T-helper 2 cell treated with Interferon-gamma antibody and Interleukin-4, amounts not matched to agents 100 ng/mL and 5 ng/mL, for 36 hours (primary cell): ENCODE data around the gene USH2A. TPM values are rescaled to one million over a fixed set of nuclear protein-coding genes. Genes with fewer than 3 reads are reported as not detected.
"Not testable (repeated sequence)": the region's sequence is repeated elsewhere in the genome, so short reads cannot be mapped to it uniquely, and the experiment has no call there.

ENCODE experiments used
- intact Hi-C: fragments of 100-400 bp; cut with micrococcal nuclease; formaldehyde crosslinking; loops from one replicate; pipeline ENCODE4 v1.15.1; 2023
- total RNA-seq: library from RNA; stranded (reverse); gene quantifications from 2 replicates; pipeline ENCODE4 v1.2.3, GENCODE V29; 2022

Gene USH2A
- total RNA-seq, 1 donor from 2014 or later: not detected

DNA sequence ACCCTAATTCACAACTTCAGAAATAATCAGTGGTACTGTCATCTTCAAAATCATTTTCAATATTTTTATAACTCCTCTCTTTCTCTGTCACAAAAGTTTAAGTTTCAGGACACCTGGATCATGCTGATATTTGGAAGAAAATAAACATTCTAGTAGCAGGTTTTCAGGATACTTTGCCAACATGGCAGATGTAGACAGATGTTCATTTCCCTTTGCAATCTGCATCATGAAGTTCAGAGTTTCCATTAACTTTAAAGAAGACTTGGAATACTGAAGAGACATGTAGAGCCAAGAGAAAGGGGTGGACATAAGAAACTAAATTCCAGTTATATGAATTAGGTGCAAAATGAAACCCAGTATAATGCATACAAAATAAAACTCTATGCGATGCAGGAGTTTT lies 218.1 kb downstream of the USH2A start:
- intact Hi-C loops: no loop called here

DNA sequence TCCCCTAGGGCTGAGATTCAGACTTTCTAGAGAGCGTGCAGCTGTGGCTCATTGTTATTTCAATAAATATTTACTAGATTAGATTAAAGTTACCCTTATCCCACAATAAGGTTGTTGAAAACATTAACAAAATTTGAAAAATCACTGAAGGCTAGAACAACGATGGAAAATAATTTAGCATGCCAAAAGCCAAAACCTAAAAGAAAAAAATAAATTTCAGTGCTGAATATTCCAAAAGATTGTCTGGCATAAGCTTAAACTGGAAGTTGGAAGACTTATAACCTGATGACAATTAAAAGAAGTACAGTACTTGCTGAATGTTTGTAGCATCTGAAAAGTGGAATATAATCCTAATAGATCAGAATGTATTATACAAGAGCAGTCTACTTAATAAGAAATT lies 221.3 kb downstream of the USH2A start:
- intact Hi-C loops: no loop called here

DNA sequence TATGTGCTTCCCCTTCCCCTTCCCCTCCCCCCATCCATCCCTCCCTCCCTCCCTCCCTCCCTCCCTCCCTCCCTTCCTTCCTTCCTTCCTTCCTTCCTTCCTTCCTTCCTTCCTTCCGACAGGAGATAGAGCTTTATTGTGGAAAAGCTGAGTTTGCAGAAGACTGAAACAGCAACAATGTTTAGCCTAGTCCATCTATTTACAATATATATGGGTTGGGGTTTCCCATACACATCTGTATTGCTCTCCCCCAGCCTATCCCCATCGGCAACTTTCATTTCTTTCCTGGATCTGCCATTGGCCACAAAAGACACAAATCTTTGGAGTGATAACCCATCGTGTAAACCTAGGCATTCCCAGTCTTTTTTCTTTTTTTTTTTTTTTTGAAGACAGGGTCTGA lies 222.3 kb downstream of the USH2A start:
- intact Hi-C loops: no loop called here

DNA sequence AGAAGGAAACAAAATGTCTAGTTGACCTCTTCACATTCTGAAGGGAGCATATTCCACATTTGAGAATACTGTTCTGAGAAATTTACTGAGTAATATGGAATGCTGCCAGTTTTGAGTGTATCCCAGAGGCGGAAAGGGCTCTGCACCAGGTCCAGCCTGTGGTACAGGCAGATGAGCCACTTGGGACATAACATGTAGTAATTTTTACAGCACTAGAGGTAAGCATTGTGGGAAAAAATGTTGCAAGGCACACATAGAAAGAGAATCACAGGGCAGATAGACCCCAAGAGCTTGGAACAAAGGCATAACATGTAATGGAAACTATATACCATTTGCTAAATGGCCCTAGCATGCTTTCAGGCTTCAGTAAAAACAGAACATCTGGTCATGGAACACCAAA lies 228.5 kb downstream of the USH2A start:
- intact Hi-C loops: no loop called here

DNA sequence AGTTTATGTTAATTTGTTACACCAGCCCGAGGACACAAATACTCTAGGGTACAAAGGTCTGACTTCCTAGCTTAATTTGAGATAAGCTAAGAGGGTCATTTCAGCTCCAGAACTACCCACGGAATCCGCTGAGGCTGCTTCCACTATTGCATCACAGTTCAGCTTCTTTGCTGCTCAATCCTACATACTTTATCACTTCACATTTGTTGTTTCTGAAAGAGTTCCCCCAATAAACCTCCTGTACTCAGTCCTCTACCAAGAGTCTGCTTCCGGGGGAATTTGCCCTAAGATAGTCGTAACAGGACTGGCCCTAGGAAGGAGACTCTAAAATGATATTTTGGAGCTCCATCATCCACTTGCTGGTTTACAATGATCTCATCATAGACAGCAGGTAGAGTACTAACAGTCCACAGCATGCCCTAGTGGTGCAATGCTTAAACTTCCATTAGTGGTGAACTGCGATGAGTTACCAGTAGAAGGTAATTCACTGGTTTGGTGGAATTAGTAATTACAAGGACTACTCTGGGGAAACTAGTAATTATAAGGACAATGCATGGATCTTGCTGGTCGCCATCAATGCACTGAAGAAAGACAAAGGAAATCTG lies 229.3 kb downstream of the USH2A start:
- intact Hi-C loops: no loop called here

- intact Hi-C loops: no loop called here
These were observed 232.8 kb downstream of the USH2A start for GRCh38 chr1:216190438-216190837.

DNA sequence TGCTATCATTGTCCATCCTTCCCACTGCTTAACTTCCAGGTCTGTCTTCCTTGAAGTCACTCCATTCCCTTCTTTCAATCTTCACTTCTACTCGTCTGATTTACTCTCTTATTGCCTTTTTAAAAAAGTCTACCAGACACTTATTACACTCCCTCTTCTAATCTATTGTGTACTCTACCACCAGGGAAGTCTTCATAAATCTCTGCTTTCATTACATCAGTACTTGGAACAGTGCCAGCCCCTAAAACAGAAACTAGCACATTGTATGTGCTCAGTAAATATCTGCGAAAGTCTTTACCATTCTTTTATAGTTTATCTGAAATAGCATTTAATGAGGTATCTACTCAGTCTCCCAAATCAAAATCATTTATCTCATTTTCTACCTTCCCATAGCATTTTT lies 236.4 kb downstream of the USH2A start:
- intact Hi-C loops: no loop called here

DNA sequence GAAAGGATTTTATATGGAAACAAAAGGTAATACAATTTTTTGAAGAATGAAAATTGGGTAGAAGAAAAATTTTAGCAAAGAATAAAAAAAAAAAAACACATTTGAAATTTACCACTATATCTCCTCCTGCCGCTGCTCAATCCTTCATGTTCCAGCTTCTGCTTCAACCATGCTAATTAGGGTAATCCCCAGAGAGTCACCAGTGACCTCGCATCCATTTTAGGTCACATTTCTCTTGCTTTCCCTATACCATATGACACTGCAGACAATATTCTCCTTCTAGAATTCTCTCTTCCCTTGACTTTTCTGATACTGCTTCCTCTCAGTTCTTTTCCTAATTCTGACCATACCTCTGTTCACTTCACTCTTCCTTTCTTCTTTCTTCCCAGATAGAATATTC lies 237.1 kb downstream of the USH2A start:
- intact Hi-C loops: no loop called here

DNA sequence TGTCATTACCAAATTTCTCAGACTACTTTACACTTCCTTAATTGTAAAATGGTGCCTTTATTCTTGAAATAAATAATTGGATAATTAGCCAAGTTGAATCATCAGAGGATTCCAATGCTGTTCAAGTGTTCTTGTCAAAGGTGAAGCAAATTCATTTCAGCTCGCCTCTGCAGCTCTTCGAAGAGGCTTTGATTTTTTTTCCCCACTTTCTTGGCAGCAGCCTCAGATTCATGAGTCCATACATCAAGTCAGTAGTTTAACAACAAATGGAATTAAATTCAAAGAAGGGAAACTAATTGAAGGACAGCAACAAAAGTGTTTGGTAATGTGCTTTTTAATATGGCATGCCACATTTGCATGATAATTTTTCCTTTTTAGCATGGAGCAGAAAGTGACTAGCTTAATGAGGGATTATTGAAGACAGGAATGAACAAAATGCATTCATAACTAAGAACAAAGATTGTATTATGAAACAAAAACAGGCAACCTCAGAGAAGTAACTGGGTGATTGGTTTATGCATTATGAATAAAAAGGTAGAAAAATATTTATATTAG lies 239.0 kb downstream of the USH2A start:
- intact Hi-C loops: no loop called here

GRCh38 chr1:216183454-216183853 lies 239.8 kb downstream of the USH2A start:
- intact Hi-C loops: no loop called here

GRCh38 chr1:216183007-216183406 lies 240.2 kb downstream of the USH2A start:
- intact Hi-C loops: no loop called here

DNA sequence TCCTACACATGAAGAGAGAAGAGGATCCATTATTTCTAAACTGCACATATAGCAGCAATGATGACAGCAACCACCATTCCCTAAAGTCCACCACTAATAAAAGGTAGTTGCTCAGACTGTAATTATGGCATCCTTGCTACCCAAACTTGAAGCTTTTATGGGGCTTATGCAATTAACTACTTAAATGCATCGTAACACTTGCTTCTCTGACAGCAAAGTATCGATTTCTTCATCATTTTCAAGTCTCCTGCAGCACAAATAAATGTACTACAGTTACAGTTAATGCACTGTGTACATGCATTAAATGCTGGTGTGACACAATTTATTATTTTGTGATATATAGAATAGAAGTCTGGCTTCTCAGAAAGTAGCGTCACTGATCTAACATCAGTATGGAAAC lies 241.7 kb downstream of the USH2A start:
- intact Hi-C loops: no loop called here

- intact Hi-C loops: no loop called here
These were observed 245.0 kb downstream of the USH2A start for GRCh38 chr1:216178281-216178680.

- intact Hi-C loops: no loop called here
These were observed 246.3 kb downstream of the USH2A start for GRCh38 chr1:216176970-216177369.

DNA sequence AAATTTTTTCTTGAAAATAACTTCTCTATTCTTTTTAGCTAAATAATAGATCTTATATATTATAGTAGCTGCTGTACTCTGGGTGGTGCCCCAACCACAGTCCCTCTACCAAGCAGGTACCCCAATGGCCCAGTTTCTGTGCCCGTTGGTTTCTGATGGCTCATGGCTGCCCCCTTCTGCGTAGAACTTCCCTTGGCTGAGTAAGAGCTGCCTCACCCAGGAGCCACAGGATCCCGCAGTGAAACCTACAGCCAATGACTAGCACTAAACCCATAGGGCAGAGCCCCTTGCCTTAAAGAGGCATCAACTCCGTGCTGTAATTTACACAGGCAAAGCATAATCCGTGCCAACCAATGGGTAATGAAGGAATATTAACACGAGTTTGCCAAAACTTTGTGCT lies 247.5 kb downstream of the USH2A start:
- intact Hi-C loops: no loop called here

DNA sequence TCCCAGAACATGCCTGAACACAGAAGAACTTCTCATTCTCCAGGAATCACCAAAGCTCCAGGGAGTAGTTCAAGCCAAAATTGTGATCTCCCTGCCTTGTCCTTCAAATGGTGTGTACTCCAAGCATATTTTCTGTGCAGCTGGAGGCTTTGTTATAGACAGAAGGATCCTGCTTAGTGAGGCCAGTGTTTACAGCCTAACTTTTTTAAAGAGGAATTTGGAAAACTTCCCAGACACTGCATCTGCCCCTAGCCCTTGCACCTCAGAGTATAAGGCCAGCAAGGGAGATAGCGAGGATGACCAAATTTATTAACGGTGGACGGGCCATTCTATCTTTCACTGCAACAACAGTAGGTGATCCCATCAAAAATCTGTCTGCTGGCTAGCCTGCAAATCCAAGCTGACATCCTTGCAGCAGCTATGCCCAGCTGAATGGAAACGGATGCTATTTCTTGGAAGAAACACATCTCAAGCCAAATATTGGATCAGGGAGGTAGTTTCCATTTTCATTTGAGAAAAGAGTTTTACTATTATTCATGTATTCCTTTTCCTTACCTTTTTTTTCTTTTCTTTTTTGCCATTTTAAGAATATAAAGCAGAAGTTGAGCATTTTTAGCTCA lies 249.8 kb downstream of the USH2A start:
- intact Hi-C loops: no loop called here

GRCh38 chr1:216169351-216169750 lies 253.9 kb downstream of the USH2A start:
- intact Hi-C loops: no loop called here

DNA sequence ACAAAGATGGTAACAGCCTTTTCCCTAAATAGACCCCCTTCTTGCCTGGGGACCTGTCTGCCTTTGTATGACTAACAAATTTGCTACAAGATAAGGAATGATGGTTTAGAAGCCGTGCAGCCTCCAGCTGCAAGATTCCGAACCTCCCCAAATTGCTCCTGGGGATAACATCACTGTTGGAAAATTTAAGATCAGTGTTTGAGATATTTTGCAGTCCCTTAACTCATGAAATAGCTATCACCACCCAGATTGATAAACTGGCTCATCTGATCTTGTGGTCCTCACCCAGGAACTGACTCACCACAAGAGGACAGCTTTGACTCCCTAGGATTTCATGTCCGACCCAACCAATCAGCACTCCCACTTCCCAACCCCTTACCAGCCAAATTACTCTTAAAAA lies 254.7 kb downstream of the USH2A start:
- intact Hi-C loops: no loop called here

GRCh38 chr1:216154063-216154462 lies 269.2 kb downstream of the USH2A start:
- intact Hi-C loops: no loop called here

- intact Hi-C loops: no loop called here
These were observed 270.1 kb downstream of the USH2A start for GRCh38 chr1:216153130-216153529.

DNA sequence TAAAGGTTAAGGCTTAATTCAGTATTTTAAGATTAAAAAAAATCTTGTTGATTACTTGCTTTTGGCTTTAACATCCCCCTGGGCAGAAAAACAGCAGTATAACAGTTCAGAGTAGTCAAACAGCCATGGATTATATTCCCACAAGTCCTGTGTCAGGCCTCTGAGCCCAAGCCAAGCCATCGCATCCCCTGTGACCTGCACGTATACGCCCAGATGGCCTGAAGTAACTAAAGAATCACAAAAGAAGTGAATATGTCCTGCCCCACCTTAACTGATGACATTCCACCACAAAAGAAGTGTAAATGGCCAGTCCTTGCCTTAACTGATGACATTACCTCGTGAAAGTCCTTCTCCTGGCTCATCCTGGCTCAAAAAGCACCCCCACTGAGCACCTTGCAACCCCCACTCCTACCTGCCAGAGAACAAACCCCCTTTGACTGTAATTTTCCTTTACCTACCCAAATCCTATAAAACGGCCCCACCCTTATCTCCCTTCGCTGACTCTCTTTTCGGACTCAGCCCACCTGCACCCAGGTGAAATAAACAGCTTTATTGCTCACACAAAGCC lies 277.7 kb downstream of the USH2A start:
- intact Hi-C loops: not testable (repeated sequence)

DNA sequence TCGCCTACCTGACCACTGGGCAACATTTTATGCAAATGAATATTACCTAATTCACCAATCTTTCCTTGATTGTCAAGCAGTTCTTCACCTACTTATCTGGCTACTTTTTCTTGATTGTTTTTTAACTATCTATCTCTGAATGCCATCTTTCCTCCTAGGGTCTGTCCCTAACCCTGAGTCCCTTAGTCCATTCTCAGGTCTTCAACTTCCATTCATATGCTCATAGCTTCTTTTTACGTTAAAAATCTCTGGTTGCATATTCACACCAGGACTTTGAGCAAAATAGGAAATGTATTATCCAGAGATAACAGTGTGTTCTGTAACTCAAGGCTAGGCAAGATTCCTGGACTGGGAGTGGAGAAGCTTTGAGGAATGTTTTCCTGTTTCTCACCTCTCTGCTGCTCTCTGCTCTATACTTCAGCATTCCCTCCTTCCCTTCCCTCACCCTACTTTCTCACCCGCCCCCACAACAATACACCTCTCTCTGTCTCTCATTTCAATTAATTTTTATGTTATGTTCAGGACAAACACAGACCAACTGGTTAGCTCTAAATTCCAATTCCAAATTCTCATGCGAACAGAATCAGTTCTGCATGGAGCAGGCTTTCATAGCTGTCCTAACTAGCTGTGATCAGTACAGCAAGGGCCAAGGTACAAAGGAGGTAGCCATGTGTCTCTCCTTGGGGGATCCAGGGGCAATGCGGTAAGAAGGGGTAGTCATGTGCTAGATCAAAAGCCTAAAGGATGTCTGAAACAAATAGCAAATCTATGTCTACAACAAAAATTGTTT lies 278.4 kb downstream of the USH2A start:
- intact Hi-C loops: no loop called here
